CD14-positive monocyte (primary cell): Measurements from ENCODE around the gene MTRF1. TPM values are rescaled to one million over a fixed set of nuclear protein-coding genes. Genes with fewer than 3 reads are reported as not detected.

Experiments used
- DNase-seq, 3 donors: peaks; one replicate each; pipeline ENCODE4 v3.0.0-alpha.2; 2011 to 2022
- H2AFZ ChIP-seq: 2 replicates; pipeline ENCODE4 v1.6.0; 2012; ENCODE audit warnings: mild to moderate bottlenecking, low read depth, low read length, inconsistent platforms; ENCODE audit not compliant: insufficient read depth, poor library complexity, severe bottlenecking
- H3K27ac ChIP-seq, 2 donors: 1 replicate in 1 of 2; 2 replicates in 1 of 2; pipeline ENCODE4 v1.5.1; 2012 to 2013; ENCODE audit warnings: low read length in 2 of 2, control low read depth in 1 of 2, inconsistent platforms in 1 of 2, low read depth in 1 of 2, mild to moderate bottlenecking in 1 of 2
- H3K27me3 ChIP-seq, 2 donors: one replicate each; pipeline versions ENCODE4 v1.6.0 to v1.6.1; 2011 to 2013; ENCODE audit warnings: low read length in 2 of 2; ENCODE audit not compliant: control insufficient read depth in 2 of 2, insufficient read depth in 2 of 2
- H3K36me3 ChIP-seq, 2 donors: replicated peaks in 1 of 2; 1 replicate in 1 of 2; 2 replicates in 1 of 2; pipeline versions ENCODE4 v1.5.1 to v1.6.1; 2012 to 2013; ENCODE audit warnings: low read length in 2 of 2, control low read depth in 1 of 2, inconsistent platforms in 1 of 2, mild to moderate bottlenecking in 1 of 2; ENCODE audit not compliant: insufficient read depth in 2 of 2, control insufficient read depth in 1 of 2
- H3K4me1 ChIP-seq, 2 donors: 1 replicate in 1 of 2; 2 replicates in 1 of 2; pipeline versions ENCODE4 v1.5.1 to v1.6.1; 2012 to 2013; ENCODE audit warnings: low read length in 2 of 2, control low read depth in 1 of 2, inconsistent platforms in 1 of 2, mild to moderate bottlenecking in 1 of 2, moderate library complexity in 1 of 2; ENCODE audit not compliant: insufficient read depth in 2 of 2, control insufficient read depth in 1 of 2
- H3K4me2 ChIP-seq: replicated peaks from 2 replicates; pipeline ENCODE3; 2012; ENCODE audit warnings: low read length, moderate library complexity, mild to moderate bottlenecking; ENCODE audit not compliant: poor library complexity, severe bottlenecking; ENCODE audit errors: extremely low read depth
- H3K4me3 ChIP-seq, 3 experiments: fragments of 200-600 bp in 1 of 3; sonication (generic) in 1 of 3; replicated peaks in 1 of 3; 1 replicate in 2 of 3; 2 replicates in 1 of 3; pipeline ENCODE4 v1.5.1; 2011 to 2013; ENCODE audit warnings: low read length in 3 of 3, mild to moderate bottlenecking in 3 of 3, control low read depth in 2 of 3, low read depth in 2 of 3, inconsistent platforms in 1 of 3, moderate library complexity in 1 of 3
- H3K79me2 ChIP-seq: 2 replicates; pipeline ENCODE4 v1.6.0; 2012; ENCODE audit warnings: mild to moderate bottlenecking, control low read depth, inconsistent platforms, low read length, moderate library complexity; ENCODE audit not compliant: insufficient read depth
- H3K9ac ChIP-seq: 2 replicates; pipeline ENCODE4 v1.6.0; 2017; ENCODE audit warnings: low read length, mild to moderate bottlenecking; ENCODE audit not compliant: insufficient read depth, poor library complexity, severe bottlenecking
- H3K9me3 ChIP-seq, 2 donors: replicated peaks in 1 of 2; 1 replicate in 1 of 2; 2 replicates in 1 of 2; pipeline versions ENCODE4 v1.5.1 to v1.6.1; 2012 to 2013; ENCODE audit warnings: low read length in 2 of 2, control low read depth in 1 of 2; ENCODE audit not compliant: control insufficient read depth in 1 of 2, insufficient read depth in 1 of 2
- H4K20me1 ChIP-seq: 2 replicates; pipeline ENCODE4 v1.6.0; 2012; ENCODE audit warnings: mild to moderate bottlenecking, low read length, control low read depth, moderate library complexity; ENCODE audit not compliant: insufficient read depth
- H3K27ac Mint-ChIP-seq, 7 donors: one replicate each; pipeline ENCODE4 v1.8.0; 2020; ENCODE audit warnings: mild to moderate bottlenecking in 7 of 7, mixed read lengths in 7 of 7, moderate library complexity in 6 of 7, inconsistent platforms in 2 of 7
- H3K27me3 Mint-ChIP-seq, 3 donors: one replicate each; pipeline ENCODE4 v1.8.0; 2021 to 2022; ENCODE audit warnings: low read depth in 3 of 3, mild to moderate bottlenecking in 3 of 3, mixed read lengths in 3 of 3, moderate library complexity in 3 of 3, inconsistent platforms in 1 of 3
- H3K36me3 Mint-ChIP-seq, 2 donors: one replicate each; pipeline ENCODE4 v1.8.0; 2020; ENCODE audit warnings: mixed read lengths in 2 of 2, inconsistent platforms in 1 of 2, mild to moderate bottlenecking in 1 of 2
- H3K4me1 Mint-ChIP-seq: one replicate; pipeline ENCODE4 v1.8.0; 2020; ENCODE audit warnings: mild to moderate bottlenecking, mixed read lengths
- H3K4me3 Mint-ChIP-seq, 2 donors: one replicate each; pipeline ENCODE4 v1.8.0; 2020; ENCODE audit warnings: mild to moderate bottlenecking in 2 of 2, mixed read lengths in 2 of 2, moderate library complexity in 1 of 2
- H3K9me3 Mint-ChIP-seq, 7 donors: one replicate each; pipeline ENCODE4 v1.8.0; 2020 to 2022; ENCODE audit warnings: mixed read lengths in 7 of 7, mild to moderate bottlenecking in 6 of 7, moderate library complexity in 6 of 7, inconsistent platforms in 2 of 7
- CTCF ChIP-seq: fragments of 200-600 bp; IDR thresholded peaks from one replicate; pipeline ENCODE4 v1.8.0; 2022; ENCODE audit warnings: antibody characterized with exemption, mild to moderate bottlenecking
- WGBS: methylation state at CpG from one replicate; pipeline ENCODE4 v1.1.5; 2013; ENCODE audit warnings: missing lambda C conversion rate; ENCODE audit not compliant: insufficient coverage; 5-methylcytosine and 5-hydroxymethylcytosine counted together
- intact Hi-C, 2 donors: fragments of 100-400 bp; cut with micrococcal nuclease; formaldehyde crosslinking; loops; one replicate each; pipeline versions ENCODE4 v1.15.0 to v1.15.1; 2023
- polyA plus RNA-seq, 3 donors: library from polyadenylated mRNA; depleted of rRNA in 1 of 3; unstranded in 2 of 3; stranded (reverse) in 1 of 3; fragments of 300-500 nt in 2 of 3; fragments of >200 nt in 1 of 3; fragmentation: Illumina TruSeq in 2 of 3; gene quantifications; 1 replicate in 2 of 3; 2 replicates in 1 of 3; pipeline ENCODE4 v1.2.3, GENCODE V29; 2012 to 2021

The MTRF1 gene
- polyA plus RNA-seq, 3 donors = 4.0 to 17.2 (median 6.0) TPM

- Histone ChIP-seq H3K27ac (peak within 1 kb of the TSS; percentile 87 to 98), H3K4me2 (peak within 1 kb of the TSS; percentile 97), H3K79me2 (peaks cover 49% of the 10 kb centered on the region), H3K36me3 (no peaks in the 10 kb centered on the region), H3K4me3 (peak within 1 kb of the TSS; percentile 72 to 94 (median 80)), H3K9ac (peak within 1 kb of the TSS; percentile 97), H3K9me3 (no peaks in the 10 kb centered on the region), H4K20me1 (peaks cover 23% of the 10 kb centered on the region), H3K4me1 (peaks cover 24 to 46% of the 10 kb centered on the region in 2 donors), H2AFZ (peak within 1 kb of the TSS; percentile 99), H3K27me3 (no peaks in the 10 kb centered on the region)
- peak; percentile 81 to 90 (median 90) for DNase-seq
- Mint-ChIP-seq H3K36me3 (no peaks in the 10 kb centered on the region), H3K4me1 (peaks cover 35% of the 10 kb centered on the region), H3K9me3 (peaks cover 0 to 2% (median 0%) of the 10 kb centered on the region in 7 donors), H3K27me3 (peaks cover 0 to 2% (median 2%) of the 10 kb centered on the region in 3 donors), H3K27ac (peak within 1 kb of the TSS; percentile 87 to 97 (median 94)), H3K4me3 (peak within 1 kb of the TSS; percentile 94 to 96)
- intact Hi-C loops = loop anchor here (5.0 to 10.0 kb wide), 2 partner anchors 46 to 49 kb away; partner anchors contain the start of gene MTRF1 (in 2 of the 2)
- no peak for TF ChIP-seq CTCF
- WGBS = 0% methylated on average over 31 of the region's 32 CpGs
Observed at GRCh38 chr13:41310963-41311405, 47.6 kb upstream of the MTRF1 start, which contains the start of gene NAA16. Gene NAA16, plus strand, starts transcription at chr13:41311267. Its CDS starts 262 bp downstream, at chr13:41311529.

GRCh38 chr13:41307884-41308640, 44.7 kb upstream of the MTRF1 start:
- TF ChIP-seq CTCF = no peak
- H3K36me3 Mint-ChIP-seq = no peaks in the 10 kb centered on the region
- Histone ChIP-seq H4K20me1 (no peaks in the 10 kb centered on the region), H2AFZ (no peak overlapping the region), H3K27ac (no peak overlapping the region), H3K4me2 (no peak overlapping the region), H3K4me3 (no peak overlapping the region), H3K79me2 (peaks cover 20% of the 10 kb centered on the region), H3K9ac (no peak overlapping the region), H3K9me3 (no peaks in the 10 kb centered on the region), H3K27me3 (no peaks in the 10 kb centered on the region), H3K4me1 (peaks cover 7 to 20% of the 10 kb centered on the region in 2 donors), H3K36me3 (no peaks in the 10 kb centered on the region)
- H3K27me3 Mint-ChIP-seq = peaks cover 0 to 3% (median 2%) of the 10 kb centered on the region in 3 donors
- H3K4me3 Mint-ChIP-seq = no peak overlapping the region
- no peak overlapping the region for H3K27ac Mint-ChIP-seq
- peaks cover 0 to 4% (median 0%) of the 10 kb centered on the region in 7 donors for H3K9me3 Mint-ChIP-seq
- DNase-seq = no peak
- intact Hi-C loops = no loop called here
- 93% methylated on average over 8 of the region's 11 CpGs for WGBS
- H3K4me1 Mint-ChIP-seq = peaks cover 8% of the 10 kb centered on the region
